WI38 (cell line): ENCODE measurements around the gene BHLHE41.

Experiments
- H3K4me3 ChIP-seq: 2 replicates; pipeline ENCODE4 v1.5.1; 2011; ENCODE audit warnings: low read depth, mild to moderate bottlenecking, control low read depth, low read length
- TF ChIP-seq, protein P1 (sequence below): IDR thresholded peaks from 2 replicates; pipeline ENCODE4 v1.5.1; 2012; ENCODE audit warnings: low read depth, mild to moderate bottlenecking, control low read depth, low read length

Gene BHLHE41

DNA sequence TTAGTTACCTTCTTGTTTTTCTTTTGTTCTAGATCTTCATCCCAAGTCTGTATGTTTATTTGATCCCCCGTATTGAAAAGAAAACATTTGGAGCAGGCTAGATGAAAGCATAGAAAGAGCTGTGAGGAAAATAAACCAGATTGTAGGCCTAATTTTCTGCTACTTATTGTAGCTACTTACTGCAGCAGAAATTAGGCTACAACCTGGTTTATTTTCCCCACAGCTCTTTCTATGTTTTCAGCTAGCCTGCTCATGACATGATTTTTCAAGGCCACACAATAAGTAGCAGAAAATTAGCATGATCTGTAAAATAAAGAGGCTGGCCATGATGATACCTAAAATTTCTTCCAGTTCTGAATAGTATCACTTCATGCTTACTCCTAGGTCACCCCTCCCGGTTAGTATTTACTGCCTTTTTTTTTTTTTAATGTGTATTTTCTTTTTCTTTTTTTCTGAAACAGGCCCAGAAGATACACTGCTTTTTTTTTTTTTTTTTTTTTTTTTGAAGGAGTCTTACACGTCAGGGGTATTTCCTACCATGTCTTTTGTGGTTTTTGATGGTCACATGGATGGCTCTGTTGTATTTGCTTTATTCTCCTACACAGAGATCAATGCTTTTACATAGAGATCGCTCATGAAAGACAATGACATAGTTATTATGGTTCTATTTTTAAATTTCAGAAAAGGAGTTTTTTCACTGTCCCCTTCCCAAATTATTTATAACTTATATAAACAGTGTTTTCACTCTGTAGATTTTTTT, 32.3 kb downstream of the BHLHE41 start:
- TF ChIP-seq, protein P1, sequence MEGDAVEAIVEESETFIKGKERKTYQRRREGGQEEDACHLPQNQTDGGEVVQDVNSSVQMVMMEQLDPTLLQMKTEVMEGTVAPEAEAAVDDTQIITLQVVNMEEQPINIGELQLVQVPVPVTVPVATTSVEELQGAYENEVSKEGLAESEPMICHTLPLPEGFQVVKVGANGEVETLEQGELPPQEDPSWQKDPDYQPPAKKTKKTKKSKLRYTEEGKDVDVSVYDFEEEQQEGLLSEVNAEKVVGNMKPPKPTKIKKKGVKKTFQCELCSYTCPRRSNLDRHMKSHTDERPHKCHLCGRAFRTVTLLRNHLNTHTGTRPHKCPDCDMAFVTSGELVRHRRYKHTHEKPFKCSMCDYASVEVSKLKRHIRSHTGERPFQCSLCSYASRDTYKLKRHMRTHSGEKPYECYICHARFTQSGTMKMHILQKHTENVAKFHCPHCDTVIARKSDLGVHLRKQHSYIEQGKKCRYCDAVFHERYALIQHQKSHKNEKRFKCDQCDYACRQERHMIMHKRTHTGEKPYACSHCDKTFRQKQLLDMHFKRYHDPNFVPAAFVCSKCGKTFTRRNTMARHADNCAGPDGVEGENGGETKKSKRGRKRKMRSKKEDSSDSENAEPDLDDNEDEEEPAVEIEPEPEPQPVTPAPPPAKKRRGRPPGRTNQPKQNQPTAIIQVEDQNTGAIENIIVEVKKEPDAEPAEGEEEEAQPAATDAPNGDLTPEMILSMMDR: no peak

DNA sequence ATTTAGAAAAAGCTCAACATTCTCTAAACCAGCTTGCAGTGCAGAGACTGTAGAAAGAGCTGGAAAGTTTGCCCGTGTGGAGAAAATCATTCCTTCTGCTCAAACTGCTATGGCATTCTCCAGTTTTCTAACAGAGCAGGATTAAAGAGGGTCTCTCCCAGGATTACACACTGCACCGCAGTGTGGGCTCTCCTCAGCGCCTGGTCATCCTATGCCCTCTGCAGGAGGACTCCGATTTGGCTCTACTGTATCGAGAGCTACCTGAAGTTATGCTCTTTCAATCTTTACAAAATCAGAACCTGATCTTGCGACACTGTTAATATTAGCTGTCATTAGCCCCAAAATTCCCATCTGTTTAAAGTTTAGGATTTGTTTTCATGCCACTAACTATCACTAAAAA, 33.0 kb downstream of the BHLHE41 start:
- TF ChIP-seq, protein P1: no peak
- H3K4me3 ChIP-seq: no peak overlapping the region

More for the DNA sequence above, 32.3 kb downstream of the BHLHE41 start:
- no peak overlapping the region for H3K4me3 ChIP-seq

- H3K4me3 ChIP-seq: no peak overlapping the region
- TF ChIP-seq, protein P1: no peak
Observed at GRCh38 chr12:26090836-26091510, 33.9 kb downstream of the BHLHE41 start.

DNA sequence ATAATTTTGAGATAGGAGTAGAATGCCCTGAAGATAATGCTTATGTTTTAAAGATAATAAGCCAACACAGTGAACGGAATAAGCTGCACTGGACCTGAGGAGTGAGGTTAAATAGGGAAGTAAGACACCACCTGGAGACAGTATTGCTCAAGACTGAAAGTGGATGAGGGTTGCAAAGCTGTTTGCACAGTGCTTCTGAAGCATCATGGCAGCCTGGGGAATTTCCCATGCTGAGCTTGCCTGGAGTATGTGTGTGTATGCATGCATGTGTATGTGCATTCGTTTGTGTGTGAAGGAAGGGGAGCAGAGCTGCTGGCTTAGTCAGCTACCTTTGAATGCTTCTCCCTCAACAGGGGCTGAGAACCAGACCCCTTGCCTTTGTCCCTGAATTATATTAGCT, 35.8 kb downstream of the BHLHE41 start:
- TF ChIP-seq, protein P1: no peak
- no peak overlapping the region for H3K4me3 ChIP-seq

GRCh38 chr12:26086936-26087335, 37.9 kb downstream of the BHLHE41 start:
- no peak overlapping the region for H3K4me3 ChIP-seq
- TF ChIP-seq, protein P1: no peak

GRCh38 chr12:26080911-26081310, 43.9 kb downstream of the BHLHE41 start:
- TF ChIP-seq, protein P1: no peak
- no peak overlapping the region for H3K4me3 ChIP-seq
